GM12873 (cell line): Measurements from ENCODE around the gene KAT7.

Experiments used
- CTCF ChIP-seq: IDR thresholded peaks from 2 replicates; pipeline ENCODE4 v1.5.1; 2012; ENCODE audit warnings: low read depth, mild to moderate bottlenecking, moderate library complexity, low read length, control low read depth; ENCODE audit not compliant: insufficient read depth; ENCODE audit errors: missing control alignments

The KAT7 gene

GRCh38 chr17:49882434-49882833 is 94.0 kb downstream of the KAT7 start:
- no peak for TF ChIP-seq CTCF
